HFFc6 (cell line): Measurements from ENCODE around the gene ATF7. TPM values are rescaled to one million over a fixed set of nuclear protein-coding genes. Genes with fewer than 3 reads are reported as not detected.
"Not testable (repeated sequence)": the region's sequence is repeated elsewhere in the genome, so short reads cannot be mapped to it uniquely, and the experiment has no call there.

ENCODE experiments used
- DNase-seq: peaks from one replicate; pipeline ENCODE4 v3.0.0-alpha.2; 2018
- H3K27ac Mint-ChIP-seq: 2 replicates; pipeline ENCODE4 v1.8.0; 2020; ENCODE audit warnings: mild to moderate bottlenecking, mixed read lengths
- H3K27me3 Mint-ChIP-seq: 2 replicates; pipeline ENCODE4 v1.8.0; 2021; ENCODE audit warnings: mild to moderate bottlenecking, moderate library complexity, mixed read lengths; ENCODE audit not compliant: insufficient read depth
- H3K36me3 Mint-ChIP-seq: 2 replicates; pipeline ENCODE4 v1.8.0; 2021; ENCODE audit warnings: low read depth, mixed read lengths
- H3K4me1 Mint-ChIP-seq: 2 replicates; pipeline ENCODE4 v1.8.0; 2020; ENCODE audit warnings: low read depth, mixed read lengths
- H3K4me3 Mint-ChIP-seq: 2 replicates; pipeline ENCODE4 v1.8.0; 2020; ENCODE audit warnings: mild to moderate bottlenecking, moderate library complexity, mixed read lengths
- H3K9me3 Mint-ChIP-seq: 2 replicates; pipeline ENCODE4 v1.8.0; 2020; ENCODE audit warnings: mild to moderate bottlenecking, mixed read lengths
- total RNA-seq, 6 experiments: library from RNA; stranded (reverse); fragmentation: NEBNext Ultra II Directional; extraction: Animal tissue kit (Norgen Biotek cat#: 25700); gene quantifications; 2 replicates in 1 of 6; 3 replicates in 5 of 6; pipeline ENCODE4 v1.2.3, GENCODE V29; 2021
- TF ChIP-seq, protein P1 (sequence below): fragments of 200-600 bp; sonication (generic); IDR thresholded peaks from 2 replicates; pipeline ENCODE4 v1.5.0; 2021; ENCODE audit warnings: antibody characterized with exemption, mild to moderate bottlenecking

The ATF7 gene
- total RNA-seq, 6 experiments from 2014 or later, result 23.6 to 32.1 (median 29.8) TPM

DNA sequence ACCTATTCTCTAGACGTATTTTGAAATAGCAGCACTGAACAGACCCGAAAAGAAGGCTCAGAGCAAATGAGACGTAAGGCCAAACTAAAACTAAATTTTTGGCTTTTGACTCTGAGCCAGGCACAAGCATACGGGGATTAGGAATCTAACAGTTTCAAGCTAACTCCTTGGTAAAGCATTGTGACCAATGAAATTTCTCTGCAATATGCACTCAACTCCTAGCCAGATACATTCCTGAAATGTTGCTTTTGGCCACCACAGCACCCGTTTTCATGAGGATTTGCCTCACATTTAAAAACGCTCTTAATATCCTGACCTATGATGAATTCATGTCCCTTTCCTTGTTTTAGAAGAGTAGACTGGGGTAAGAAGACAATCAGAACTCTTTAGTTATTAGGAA lies 65.8 kb downstream of the ATF7 start:
- Mint-ChIP-seq H3K4me3 (no peak overlapping the region), H3K36me3 (peaks cover 9% of the 10 kb centered on the region), H3K4me1 (peaks cover 61% of the 10 kb centered on the region), H3K9me3 (no peaks in the 10 kb centered on the region), H3K27ac (peak overlapping the region; percentile 89), H3K27me3 (no peaks in the 10 kb centered on the region)
- TF ChIP-seq, protein P1, sequence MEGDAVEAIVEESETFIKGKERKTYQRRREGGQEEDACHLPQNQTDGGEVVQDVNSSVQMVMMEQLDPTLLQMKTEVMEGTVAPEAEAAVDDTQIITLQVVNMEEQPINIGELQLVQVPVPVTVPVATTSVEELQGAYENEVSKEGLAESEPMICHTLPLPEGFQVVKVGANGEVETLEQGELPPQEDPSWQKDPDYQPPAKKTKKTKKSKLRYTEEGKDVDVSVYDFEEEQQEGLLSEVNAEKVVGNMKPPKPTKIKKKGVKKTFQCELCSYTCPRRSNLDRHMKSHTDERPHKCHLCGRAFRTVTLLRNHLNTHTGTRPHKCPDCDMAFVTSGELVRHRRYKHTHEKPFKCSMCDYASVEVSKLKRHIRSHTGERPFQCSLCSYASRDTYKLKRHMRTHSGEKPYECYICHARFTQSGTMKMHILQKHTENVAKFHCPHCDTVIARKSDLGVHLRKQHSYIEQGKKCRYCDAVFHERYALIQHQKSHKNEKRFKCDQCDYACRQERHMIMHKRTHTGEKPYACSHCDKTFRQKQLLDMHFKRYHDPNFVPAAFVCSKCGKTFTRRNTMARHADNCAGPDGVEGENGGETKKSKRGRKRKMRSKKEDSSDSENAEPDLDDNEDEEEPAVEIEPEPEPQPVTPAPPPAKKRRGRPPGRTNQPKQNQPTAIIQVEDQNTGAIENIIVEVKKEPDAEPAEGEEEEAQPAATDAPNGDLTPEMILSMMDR, result no peak
- DNase-seq, result peak; percentile 61

DNA sequence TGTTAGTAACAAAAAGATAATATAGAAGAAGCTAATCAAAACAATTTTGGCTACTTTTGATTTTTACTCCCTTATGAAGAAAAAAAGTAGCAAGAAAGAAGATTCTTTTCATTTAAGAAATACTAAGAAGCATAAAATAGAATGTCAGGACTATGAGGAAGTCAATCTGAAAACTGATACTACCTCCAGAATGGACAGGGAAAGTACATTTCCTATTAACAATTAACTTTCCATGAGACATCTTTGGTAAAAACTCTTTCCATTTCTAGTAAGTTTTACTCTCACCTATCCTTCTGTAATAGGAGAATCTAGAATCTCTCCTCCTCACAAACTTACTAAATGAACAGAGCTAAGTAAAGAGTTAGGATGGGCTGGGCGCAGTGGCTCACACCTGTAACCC lies 67.6 kb downstream of the ATF7 start:
- H3K9me3 Mint-ChIP-seq, result no peaks in the 10 kb centered on the region
- H3K4me1 Mint-ChIP-seq, result peaks cover 49% of the 10 kb centered on the region
- DNase-seq, result no peak
- TF ChIP-seq, protein P1, result no peak
- H3K4me3 Mint-ChIP-seq, result no peak overlapping the region
- peaks cover 4% of the 10 kb centered on the region for H3K36me3 Mint-ChIP-seq
- H3K27ac Mint-ChIP-seq, result no peak overlapping the region
- no peaks in the 10 kb centered on the region for H3K27me3 Mint-ChIP-seq

DNA sequence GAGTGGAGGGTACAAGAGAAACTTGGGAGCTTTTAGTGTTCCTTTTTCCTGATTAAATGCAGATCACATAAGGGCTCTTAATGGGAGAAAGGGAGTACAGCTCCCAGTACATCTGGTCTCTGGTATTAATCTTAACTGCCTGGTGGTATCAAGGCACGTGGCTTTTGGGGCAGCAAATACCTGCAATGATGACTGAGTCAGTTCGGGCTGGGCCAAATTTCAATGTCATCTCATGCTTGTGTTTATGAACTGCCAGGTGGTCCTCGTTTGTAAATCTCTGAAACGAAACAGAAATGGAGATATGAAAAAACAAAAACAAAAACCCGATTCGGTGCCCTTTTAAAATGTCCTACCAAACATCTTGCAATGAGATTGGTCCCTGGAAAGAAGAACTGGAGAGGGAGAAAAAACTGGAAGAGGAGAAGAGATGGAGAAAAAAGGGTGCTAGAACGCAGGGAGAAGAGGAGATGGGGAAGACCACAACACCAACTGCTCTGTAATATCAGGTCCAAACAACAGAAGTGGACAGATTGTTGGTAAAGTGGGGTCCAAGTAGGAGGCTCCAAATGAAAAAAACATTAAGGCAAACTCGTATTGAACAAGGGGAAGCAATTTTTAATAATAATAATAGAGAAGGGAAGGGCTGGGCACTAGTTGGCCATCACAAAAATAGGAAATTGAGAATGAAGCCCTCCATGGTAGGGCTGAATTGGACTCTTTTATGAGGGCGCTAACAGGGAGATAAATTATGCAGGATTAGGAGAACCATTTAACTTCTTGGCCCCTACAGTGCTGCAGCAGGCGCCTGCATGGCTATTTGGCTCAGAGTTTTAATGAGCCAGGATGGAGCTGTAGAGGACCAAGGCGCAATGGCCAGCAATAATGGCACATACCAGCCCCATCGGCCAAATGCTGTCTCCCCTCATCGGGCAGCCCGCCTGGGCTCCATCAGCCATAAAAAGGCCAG lies 73.5 kb downstream of the ATF7 start:
- DNase-seq, result no peak
- H3K4me1 Mint-ChIP-seq, result peaks cover 11% of the 10 kb centered on the region
- no peaks in the 10 kb centered on the region; the same call in 1 of the 2 replicates for H3K27me3 Mint-ChIP-seq
- TF ChIP-seq, protein P1, result no peak
- H3K9me3 Mint-ChIP-seq, result no peaks in the 10 kb centered on the region
- no peak overlapping the region for H3K4me3 Mint-ChIP-seq
- H3K36me3 Mint-ChIP-seq, result peaks cover 17% of the 10 kb centered on the region
- no peak overlapping the region for H3K27ac Mint-ChIP-seq

DNA sequence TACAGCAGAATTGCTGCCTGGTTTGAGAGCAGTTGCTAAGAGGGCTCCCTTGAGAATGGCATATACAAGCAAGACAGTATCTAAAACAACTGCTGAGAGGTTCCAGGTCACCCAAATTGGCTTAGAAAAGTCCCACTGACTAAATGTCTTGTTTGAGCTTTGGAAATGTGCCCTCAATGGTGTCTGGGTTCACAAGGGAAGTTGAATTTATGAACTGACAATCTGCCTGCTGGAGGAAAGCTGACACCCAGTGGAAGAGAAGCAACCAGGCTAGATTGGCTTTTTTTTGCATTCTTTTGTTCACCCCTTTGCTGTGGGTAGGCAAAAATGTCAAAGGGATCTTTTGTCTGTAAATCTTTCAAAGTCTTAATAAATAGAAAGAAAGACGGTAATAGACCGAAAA lies 74.3 kb downstream of the ATF7 start:
- no peak overlapping the region for H3K27ac Mint-ChIP-seq
- H3K36me3 Mint-ChIP-seq, result peaks cover 17% of the 10 kb centered on the region
- no peaks in the 10 kb centered on the region for H3K9me3 Mint-ChIP-seq
- DNase-seq, result no peak
- TF ChIP-seq, protein P1, result no peak; the same call in 1 of the 2 replicates
- H3K4me3 Mint-ChIP-seq, result no peak overlapping the region
- peaks cover 7% of the 10 kb centered on the region; the same call in 1 of the 2 replicates for H3K4me1 Mint-ChIP-seq
- no peaks in the 10 kb centered on the region; the same call in 1 of the 2 replicates for H3K27me3 Mint-ChIP-seq

DNA sequence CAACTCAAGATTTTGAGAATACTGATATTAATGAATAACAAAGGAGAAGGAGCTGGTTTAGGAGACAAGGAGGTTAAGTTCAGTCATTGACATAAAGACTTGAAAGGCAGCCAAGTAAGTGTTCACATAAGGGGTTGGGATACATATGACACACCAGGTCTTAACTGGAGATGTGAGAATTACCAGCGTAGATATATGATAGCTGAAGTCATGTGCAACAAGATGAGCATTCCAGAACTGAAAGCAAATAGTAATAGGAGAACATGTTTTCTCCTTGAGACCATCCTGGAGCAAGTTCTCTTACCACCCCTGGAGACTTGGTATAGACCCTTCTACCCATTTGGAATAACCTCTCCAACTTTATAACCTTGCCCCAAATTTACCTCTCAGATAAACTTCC lies 75.6 kb downstream of the ATF7 start:
- H3K4me3 Mint-ChIP-seq, result no peak overlapping the region
- H3K4me1 Mint-ChIP-seq, result peaks cover 7% of the 10 kb centered on the region; the same call in 1 of the 2 replicates
- TF ChIP-seq, protein P1, result no peak
- peaks cover 17% of the 10 kb centered on the region for H3K36me3 Mint-ChIP-seq
- no peaks in the 10 kb centered on the region; the same call in 1 of the 2 replicates for H3K27me3 Mint-ChIP-seq
- H3K9me3 Mint-ChIP-seq, result no peaks in the 10 kb centered on the region
- H3K27ac Mint-ChIP-seq, result no peak overlapping the region
- peak; percentile 42 for DNase-seq

DNA sequence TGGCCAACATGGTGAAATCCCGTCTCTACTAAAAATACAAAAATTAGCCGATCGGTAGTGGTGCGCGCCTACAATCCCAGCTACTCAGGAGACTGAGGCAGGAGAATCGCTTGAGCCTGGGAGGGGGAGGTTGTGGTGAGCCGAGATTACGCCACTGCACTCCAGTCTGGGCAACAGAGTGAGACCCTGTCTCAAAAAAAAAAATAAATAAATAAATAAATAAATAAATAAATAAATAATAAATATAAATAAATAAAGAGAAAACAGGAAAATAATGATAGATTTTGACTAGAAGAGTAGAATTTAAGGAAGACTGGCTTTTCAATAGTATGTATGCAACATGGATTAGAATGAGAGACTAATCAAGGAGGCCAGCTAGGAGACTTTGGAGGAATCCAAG lies 76.1 kb downstream of the ATF7 start:
- not testable (repeated sequence) for H3K27me3 Mint-ChIP-seq, H3K4me1 Mint-ChIP-seq, DNase-seq, H3K9me3 Mint-ChIP-seq, H3K4me3 Mint-ChIP-seq, H3K27ac Mint-ChIP-seq
- peaks cover 17% of the 10 kb centered on the region for H3K36me3 Mint-ChIP-seq

DNA sequence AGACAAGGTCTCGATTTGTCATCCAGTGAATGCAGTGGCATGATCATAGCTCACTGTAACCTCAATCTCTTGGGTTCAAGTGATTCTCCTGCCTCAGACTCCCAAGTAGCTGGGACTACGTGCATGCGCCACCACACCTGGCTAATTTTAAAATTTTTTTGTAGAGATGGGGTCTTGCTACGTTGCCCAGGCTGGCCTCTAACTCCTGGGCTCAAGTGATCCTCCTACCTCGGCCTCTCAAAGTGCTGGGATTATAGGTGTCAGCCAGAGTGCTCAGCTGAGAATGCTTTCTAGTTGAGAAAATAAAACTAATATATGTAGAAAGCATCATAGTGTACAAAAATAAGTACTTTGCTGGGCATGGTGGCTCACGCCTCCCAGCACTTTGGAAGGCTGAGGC lies 77.8 kb downstream of the ATF7 start:
- H3K27me3 Mint-ChIP-seq, H3K27ac Mint-ChIP-seq, H3K9me3 Mint-ChIP-seq, DNase-seq, H3K4me3 Mint-ChIP-seq: not testable (repeated sequence)
- Mint-ChIP-seq H3K4me1 (peaks cover 16% of the 10 kb centered on the region), H3K36me3 (peaks cover 17% of the 10 kb centered on the region)
